ENCODE results near the gene TWF2.

TWF2 gene

DNA sequence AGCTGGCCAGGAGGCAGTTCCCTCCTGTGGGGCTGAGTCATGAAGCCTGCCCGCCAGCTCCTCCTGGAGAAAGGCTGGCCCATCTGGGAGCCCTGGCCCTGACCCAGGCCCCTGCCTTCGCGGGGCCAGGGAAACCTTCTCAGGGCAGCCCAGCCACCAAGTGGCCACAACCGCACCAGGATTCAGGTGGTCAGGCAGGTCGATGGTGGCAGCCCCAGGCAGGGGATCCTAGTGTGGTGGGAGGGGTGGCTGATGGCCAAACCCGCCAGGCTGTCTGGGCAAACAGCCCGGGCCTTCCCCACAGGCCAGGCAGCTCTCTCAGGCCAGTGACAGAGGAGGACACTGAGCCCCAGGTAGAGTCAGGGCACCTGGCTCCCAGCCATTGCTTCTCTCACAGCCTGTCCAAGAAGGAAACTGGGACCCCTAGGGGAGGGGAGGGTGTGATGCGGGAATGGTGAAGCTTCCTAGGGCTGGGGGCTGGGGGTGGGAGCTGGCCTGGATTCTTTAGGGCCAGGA is 1.2 kb downstream of the TWF2 start:
- DNase-seq (ENCODE audit: low read depth in 2 of 2), result no peak

DNA sequence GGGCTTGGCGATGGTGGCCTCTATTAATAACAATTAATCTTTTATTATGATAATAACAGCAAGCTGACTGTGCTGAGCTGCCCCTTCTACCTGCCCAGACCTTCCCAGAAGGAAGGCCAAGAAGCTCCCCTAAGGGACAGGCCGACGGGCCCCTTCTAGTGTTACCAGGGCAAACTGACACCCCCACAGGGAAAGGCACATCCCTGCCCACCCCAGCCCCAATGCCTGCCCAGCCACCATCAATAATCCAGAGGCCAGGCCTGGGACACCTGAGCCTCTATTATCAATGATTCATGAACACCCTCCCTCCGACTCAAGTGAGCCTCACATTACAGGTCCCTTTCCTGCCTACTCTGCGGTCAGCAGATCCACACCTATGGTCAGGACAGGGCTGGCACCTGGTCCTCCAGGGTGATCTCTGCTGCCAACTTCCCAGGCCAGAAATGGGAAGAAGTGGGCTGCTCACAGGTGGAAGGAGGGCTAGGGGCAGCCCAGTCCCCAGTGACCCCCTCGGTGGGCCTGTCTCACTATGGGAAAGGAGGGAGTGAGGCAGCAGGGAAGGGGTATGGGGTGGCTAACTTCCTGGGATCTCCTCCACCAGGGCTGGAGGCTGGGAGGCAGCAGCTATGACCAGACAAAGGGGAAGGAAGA is 1.8 kb downstream of the TWF2 start:
- no peak for DNase-seq (ENCODE audit: low read depth in 2 of 2)

DNA sequence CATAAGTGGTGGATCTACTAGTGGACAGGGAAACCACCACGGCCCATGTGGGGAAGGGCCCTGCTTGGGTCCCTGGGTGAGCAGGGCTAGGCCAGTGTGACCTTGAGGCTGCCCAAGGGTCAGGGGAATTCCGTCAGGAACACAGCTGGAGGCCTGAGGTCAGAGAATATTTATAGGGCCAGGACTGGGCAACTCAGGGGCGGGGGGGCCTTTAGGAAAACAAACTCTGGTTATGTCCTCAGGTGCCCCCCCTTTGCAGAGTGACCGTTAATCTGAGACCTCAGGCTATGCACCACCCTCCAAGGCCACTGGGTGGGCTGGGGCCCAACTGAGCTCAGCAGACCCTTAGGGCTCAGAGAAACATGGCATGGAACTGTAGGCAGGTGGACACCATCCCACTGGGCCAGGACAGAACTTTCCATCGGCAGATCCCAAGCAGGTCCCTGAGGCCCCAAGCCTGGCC is 2.5 kb downstream of the TWF2 start:
- DNase-seq (ENCODE audit: low read depth in 2 of 2), result no peak

DNA sequence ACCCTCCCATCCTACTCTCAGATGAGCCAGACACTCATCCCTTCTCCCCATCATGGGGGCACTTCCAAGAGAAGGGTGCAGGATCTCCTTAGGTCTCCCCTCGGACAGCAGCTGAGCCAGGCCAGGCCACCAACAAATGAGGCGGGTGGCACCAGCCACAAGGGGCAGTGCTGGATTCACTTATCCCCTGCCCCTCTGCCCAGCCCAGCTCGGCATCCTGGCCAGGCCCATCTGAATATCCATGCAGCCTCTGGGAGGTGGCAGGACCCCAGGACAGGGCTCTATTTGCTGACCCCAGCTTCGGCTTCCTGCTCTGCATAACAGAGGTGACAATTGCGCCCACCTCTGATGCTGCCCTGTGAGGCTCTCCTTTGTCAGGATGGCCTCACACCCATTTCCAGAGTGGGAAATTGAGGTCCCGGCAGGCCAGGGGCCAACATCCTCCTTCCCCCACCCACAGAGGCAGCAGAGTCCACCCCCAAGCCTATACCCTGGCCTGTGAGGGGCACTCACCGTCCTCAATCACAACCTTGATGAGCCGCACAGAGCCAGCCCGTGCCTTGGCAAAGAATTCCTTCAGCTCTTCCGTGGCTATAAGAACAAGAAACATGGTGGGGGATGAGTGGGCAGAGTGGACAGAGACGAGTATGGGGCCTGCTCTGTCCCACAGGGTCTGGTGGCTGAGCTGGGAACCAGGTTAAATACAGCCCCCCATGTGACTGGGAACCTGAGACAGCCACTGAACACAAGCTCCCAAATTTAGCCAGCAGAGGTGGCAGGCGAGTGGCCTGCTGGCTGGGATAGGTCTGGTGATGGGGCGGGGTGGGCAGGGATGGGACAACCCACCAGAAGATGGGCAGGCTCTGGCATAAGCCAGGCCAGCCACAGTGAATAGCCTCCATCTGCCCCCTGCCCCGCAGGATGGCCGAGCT is 4.2 kb downstream of the TWF2 start:
- DNase-seq (ENCODE audit: low read depth in 2 of 2), result no peak

DNA sequence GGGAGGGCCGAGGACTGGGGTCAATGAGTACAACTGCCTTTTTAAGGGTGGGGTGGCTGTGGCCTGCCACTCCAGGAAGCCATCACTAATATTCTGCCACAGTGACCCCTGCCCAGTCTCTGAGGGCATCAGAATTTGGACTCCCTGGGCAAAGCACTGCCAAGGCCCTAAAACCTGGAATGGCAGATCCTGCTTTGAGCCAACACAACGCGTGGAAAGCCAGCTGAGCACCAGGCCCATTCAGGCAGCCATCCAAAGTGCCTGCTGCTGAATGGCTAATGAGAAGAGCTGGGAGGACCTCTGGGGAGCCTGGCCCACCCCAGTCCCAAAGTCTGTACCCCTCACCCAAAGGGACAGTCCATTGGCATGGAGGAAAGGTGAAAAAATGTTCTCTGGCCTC is 5.0 kb downstream of the TWF2 start:
- DNase-seq (ENCODE audit: low read depth in 2 of 2), result no peak

DNA sequence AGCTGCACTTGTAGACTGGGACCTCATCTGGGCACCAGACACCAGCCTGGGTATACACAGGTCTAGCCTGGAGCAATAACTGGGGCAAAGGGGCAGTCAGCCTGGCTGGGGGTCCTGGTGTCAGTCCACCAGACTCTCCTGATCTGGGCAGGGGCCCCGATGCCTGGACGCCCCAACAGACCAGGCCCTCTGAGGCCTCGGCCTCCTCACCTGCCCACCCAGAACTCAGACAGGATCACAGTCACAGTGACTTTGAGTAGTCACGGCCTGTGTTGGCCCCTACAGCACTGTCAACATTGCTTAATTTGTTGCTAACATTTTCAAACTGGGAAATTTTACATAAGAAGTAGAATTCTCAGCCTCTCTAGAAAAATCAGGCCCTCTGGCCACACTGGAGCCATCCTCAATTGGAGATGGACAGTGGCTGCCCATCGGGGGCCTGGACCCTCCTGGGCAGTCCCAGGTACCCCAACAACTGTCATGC is 5.8 kb downstream of the TWF2 start:
- no peak for DNase-seq (ENCODE audit: low read depth in 2 of 2)

DNA sequence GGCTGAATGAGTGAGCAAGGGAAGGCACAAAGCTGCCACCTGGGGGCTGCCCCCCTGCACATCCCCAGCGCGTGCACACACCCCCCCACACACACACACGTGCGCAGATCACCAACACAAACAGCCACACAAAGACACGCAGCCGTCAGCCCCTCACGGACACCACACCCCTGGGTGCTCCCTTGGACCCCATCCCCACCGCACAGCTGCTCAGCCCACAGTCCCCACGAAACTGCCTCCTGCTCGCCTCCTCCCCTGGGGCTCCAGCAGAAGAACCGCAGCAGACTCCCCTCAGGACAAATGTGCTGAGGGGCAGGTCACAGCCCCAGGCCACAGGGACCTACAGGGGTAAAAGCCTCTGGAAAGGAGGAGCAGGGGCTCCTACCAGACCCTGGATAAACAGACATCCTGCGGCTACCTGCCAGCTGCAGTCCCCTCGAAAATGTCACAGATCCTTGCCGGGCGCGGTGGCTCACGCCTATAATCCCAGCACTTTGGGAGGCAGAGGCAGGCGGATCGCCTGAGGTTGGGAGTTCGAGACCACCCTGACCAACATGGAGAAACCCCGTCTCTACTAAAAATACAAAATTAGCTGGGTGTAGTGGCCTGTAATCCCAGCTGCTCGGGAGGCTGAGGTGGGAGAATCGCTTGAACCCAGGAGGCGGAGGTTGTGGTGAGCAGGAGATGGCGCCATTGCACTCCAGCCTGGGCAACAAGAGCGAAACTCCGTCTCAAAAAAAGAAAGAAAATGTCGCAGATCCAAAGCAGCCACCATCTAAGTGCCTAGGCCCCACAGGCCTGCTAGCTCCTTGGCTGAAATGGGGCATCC is 6.5 kb downstream of the TWF2 start:
- DNase-seq (ENCODE audit: low read depth in 2 of 2), result no peak

DNA sequence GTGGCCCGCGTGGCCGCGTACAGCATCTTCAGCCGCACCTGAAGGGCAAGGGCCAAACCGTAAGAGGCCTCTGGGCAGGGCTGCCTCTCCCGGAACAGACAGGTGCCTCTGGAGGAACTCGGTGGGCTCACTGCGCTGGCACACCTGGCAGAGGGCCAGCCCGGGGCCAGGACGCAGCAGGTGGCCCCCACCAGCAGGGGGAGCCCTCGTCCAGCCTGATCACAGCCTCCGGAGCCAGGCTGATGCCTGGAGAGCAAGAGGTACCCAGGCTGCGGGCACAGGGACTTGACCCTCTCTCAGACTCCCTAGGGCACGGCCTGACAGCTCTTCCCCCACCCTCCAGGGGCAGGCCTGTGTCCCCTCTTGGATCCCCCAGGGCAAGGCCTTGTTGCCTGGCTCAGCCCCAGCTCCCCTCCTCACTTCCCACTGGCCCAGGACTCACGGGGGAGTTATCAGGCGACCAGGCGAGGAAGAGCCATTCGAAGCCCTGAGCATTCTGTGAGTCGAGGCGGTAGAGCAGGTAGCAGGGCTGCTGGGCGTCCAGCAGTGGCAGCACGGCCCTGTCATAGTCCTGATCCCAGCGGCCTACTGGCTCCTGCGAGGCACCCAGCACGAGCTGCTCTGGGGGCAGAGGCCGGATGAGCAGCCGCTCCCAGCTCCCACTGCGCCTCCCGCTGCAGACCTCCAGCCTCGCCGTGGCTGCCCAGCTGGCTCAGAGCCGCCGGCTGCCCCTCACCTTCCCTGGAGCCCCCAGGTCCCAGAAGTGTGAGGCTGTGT is 7.3 kb downstream of the TWF2 start:
- DNase-seq (ENCODE audit: low read depth in 2 of 2), result peak; percentile 78 to 92

DNA sequence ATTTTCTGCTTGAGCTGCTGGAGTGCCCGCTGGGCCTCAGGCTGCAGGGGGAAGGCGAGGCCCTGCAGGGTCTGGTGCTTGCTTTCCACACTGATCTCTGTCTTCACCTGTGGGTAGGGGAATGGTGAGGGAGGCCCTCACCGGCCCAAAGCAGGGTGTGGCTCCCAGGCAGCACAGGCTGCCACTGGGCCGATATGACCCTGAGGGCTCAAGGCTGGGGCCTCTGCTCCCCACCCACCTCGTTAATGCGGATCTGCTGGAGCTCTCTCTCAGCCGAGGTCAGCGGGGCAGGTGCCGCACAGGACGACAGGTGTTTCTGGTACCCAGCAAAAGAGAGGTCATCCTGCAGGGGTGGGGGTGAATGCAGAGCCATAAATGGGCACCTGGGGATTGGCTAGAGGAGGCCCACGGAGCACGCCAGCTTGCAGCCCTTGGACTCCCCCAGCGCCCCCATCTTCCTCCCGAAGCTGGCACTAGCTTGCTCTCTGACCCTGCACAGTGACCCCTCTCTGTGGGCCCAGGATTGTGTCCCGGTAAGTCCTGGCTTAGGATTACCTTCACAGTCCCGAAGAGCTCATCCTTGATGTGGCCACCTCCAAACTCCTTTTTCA is 8.0 kb downstream of the TWF2 start:
- DNase-seq (ENCODE audit: low read depth in 2 of 2), result no peak

DNA sequence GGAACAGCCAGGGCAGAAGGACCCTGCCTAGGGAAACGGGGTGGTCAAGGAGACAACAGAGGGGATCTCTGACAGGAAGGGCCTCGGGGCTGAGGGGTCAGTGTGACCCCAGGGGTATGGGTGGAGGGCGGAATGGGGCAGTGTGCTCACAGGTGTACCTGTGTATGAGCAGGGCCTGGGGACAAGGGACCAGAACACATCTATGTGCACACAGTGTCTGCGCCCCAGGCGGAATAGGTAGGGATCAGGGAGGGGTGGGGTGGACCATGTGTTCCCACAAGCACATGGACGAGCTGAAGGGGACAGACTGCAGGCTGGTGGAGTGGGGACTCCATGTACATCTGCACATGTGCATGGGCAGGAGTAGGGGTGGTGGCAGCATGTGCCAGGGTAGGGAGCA is 8.5 kb downstream of the TWF2 start:
- no peak for DNase-seq (ENCODE audit: low read depth in 2 of 2)

DNA sequence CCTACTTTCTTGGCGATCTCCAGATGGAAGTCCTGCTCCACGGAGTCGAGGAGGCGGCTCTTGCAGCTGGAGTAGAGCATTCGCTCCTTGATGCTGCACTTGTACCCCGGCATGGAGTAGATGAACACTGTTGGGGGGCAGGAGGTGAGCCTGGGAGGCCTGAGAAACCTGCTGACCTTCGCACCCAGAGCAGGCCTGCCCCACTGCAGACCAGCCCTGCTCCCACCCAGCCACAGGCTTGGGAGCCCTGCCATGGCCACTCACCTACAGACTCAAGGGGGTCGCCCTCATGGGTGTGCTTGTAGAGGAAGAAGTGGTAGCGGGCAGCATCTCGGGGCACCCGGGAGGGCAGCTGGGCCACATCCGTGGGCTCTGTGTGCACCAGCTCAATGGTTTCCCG is 9.3 kb downstream of the TWF2 start:
- no peak for DNase-seq (ENCODE audit: low read depth in 2 of 2)

DNA sequence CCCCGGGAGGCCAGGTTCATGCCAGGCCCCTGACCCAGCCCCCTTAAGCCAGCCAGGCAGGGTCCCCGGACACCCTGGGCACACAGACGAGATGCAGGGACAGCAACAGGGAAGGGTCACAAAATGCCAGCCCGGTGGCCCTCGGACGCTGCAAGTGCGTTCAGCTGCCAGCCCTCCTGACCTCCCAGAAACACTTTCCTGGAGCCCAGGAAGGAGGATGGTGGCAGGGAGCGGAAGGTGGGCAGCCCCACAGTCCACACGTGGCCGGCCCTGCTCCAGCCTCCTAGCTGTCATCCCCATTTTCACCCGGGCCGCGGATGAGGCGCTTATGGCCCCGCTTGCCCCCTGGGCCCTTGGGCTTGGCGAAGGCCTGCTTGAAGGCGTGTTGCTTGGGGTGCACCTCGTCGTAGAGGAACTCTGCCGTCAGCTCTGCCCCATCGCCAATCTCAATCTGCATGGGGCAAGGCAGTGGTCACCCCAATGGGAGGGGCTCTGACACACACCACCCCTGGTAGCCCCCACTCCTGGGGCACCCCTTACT is 10.1 kb downstream of the TWF2 start:
- no peak for DNase-seq (ENCODE audit: low read depth in 2 of 2)

DNA sequence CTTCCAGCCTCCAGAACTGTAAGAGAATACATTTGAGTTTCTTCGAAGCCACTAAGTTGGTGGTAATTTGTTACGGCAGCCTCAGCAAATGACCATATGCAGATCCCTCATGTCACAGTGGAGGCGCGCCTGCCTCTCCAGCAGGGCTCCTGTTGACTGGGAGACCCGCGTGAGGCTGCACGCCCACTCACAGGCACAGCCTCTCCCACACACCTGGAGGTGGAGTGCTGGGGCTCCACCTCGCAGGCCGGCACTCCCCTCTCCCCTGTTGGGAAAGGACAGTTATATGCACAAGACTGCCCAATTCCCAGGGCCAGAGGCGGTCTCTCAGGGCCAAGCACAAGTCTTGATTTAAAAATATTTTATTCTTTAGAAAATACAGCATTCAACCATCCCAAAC is 10.7 kb downstream of the TWF2 start:
- DNase-seq (ENCODE audit: low read depth in 2 of 2), result no peak

DNA sequence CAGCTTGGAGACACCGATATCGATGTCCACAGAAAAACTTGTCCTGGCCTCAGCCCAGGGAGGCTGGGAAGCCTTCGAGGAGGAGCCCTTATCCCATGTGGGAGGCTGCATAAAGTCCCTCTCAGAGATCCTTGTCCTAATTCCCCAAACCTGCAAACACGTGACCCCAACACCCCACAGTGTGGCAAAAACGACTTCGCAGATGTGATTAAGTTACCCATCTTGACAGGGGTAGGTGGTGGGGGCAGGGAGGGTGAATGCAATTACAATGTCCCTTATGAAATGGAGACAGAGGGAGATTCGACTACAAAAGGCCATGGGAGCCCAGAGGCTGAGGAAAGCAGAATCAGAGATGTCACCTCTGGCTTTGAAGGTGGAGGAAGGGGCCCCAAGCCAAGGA is 11.2 kb downstream of the TWF2 start:
- DNase-seq (ENCODE audit: low read depth in 2 of 2), result no peak

DNA sequence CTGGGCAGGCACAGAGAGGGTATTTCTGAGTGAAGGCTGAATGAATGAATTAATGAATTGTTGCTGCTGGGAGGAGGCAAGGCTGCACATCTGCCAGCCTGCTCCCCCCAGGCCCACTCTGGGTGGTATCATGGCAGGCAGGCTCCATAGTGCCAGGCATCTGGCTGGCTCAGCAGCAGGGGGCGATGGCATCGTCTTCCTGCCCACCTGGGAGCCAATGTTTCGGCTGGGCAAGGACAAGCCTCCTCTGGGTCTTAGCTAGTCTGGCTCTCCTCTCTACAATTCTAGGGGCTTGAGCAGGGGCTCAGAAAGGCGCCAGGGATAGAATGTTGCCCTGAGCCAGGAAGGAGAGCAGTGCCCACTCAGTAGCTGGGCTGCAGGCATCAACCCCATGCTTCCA is 11.8 kb downstream of the TWF2 start:
- no peak for DNase-seq (ENCODE audit: low read depth in 2 of 2)

DNA sequence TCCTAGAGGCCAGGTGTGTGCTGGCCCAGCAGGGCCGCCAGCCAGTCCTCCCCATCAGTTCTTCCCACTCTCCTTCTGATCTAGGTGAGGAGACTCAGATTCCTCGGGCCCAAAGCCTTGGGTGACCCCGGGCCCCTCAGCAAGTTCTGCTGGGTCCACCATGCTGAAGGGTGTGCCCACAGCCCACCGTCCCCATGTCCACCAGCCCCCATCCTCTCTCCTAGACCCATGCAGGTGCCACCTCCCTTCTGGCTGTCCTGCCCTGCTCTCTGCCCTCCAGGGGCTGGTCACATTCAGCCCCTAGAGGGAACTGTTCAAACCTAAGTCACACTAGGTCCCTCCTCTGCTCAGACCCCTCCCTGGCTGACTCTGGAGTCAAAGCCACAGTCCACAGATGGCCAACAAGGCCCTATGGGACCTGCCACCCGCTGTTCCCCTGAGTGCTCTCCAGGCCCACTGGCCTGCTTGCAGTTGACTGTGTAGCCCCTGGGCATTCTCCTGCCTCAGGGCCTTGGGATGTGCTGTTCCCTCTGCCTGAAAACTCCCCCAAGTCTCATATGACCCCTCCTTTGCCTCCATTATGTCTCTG is 12.6 kb downstream of the TWF2 start:
- no peak for DNase-seq (ENCODE audit: low read depth in 2 of 2)

DNA sequence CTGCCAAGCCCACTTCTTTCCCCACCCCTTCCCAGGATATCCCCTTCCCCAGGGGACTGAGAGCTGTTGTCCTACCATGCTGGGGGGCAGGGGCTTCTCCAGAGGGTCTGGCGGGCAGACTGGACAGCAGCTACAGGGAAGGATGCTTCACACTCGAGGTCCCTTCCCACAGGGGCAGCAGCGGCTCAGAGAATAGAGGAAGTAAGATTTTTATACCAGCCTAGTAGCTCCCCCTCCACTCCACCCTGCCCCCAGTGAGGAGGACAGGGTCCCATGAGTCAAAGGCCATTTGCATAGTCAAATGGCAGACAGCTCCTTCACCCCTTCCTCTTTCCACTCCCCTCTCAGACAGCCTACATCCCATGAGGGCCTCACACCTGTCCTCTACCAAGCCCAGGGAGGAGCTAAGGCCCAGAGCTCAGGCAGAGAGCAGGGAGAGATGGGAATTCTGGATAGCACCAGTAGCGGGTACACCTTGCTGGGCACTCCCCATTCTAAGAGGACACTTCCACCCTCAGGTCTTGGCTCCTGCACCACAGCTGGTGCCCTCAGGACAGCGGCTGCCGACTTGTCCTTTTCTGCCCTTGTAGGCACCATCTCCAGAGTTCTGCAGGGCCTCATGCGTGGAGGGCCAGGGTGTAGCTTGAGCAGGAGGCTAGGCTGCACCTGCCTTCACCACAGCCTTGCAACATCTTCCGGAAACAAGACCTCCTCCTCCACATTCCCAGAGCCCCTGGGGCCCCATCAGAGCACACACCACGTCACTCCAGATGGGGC is 13.3 kb downstream of the TWF2 start, which contains the start of gene TLR9:
Gene TLR9 (minus strand): TSS at position 194 of the 777 bp plus-strand sequence. CDS start 116 bp downstream, at position 78.
- DNase-seq (ENCODE audit: low read depth in 2 of 2), result no peak

DNA sequence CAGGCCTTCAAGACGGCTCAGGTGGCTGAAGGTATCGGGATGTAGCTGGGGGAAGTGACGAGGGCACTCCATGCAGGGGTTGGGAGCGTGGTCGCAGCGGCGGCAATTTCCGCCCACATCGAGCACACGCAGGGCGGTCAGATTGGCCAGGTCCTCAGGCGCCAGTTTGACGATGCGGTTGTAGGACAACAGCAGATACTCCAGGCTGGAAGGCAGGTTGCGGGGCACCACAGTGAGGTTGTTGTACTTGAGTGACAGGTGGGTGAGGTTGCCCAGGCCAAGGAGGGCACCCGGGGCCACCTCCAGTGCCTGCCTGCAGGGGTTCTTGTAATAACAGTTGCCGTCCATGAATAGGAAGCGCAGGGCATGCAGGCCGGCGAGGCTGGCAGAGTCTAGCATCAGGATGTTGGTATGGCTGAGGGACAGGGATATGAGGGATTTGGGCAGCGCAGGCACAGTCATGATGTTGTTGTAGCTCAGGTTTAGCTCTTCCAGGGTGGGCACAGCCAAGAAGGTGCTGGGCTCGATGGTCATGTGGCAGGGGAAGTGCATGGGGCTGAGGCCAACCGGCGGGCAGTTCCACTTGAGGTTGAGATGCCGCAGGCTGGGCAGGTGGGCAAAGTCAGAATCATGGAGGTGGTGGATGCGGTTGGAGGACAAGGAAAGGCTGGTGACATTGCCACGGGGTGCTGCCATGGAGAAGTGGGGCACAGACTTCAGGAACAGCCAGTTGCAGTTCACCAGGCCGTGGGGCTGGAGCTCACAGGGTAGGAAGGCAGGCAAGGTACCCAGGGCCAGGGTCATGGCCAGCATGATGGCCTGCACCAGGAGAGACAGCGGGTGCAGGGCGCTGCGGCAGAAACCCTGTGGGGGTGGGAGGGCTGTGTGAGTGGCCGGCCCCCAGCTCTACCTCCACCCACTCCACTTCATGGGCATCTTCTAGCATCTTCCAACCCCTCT is 15.2 kb downstream of the TWF2 start:
- DNase-seq (ENCODE audit: low read depth in 2 of 2), result no peak

Measured in stimulated activated CD4-positive, alpha-beta T cell treated with anti-CD3 and anti-CD28 coated beads, Interleukin-1b, Interleukin-23, amount 100 ng/mL, for 1 hour (primary cell).